Astrocyte (in vitro differentiated cells and primary cell): Measurements from ENCODE around the gene GCNA. TPM values are rescaled to one million over a fixed set of nuclear protein-coding genes. Genes with fewer than 3 reads are reported as not detected.

Source experiments
- DNase-seq: peaks from one replicate; pipeline ENCODE4 v3.0.0-alpha.2; 2010; ENCODE audit warnings: low read depth
- FAIRE-seq: peaks from 2 replicates; lab custom pipeline; 2011; peaks lifted over from hg19 to GRCh38; lab: Jason Lieb, UNC
- H2AFZ ChIP-seq: 2 replicates; pipeline ENCODE4 v1.6.0; 2012; ENCODE audit warnings: low read depth, low read length, inconsistent platforms
- H3K27ac ChIP-seq: 2 replicates; pipeline ENCODE4 v1.5.1; 2011; ENCODE audit warnings: low read depth, low read length, inconsistent platforms
- H3K27me3 ChIP-seq: 2 replicates; pipeline ENCODE4 v1.6.0; 2011; ENCODE audit warnings: low read length, inconsistent platforms; ENCODE audit not compliant: insufficient read depth
- H3K36me3 ChIP-seq: 2 replicates; pipeline ENCODE4 v1.5.1; 2011; ENCODE audit warnings: low read length, inconsistent platforms; ENCODE audit not compliant: insufficient read depth
- H3K4me1 ChIP-seq: 2 replicates; pipeline ENCODE4 v1.5.1; 2011; ENCODE audit warnings: low read length, inconsistent platforms; ENCODE audit not compliant: insufficient read depth
- H3K4me2 ChIP-seq: 2 replicates; pipeline ENCODE4 v1.6.0; 2012; ENCODE audit warnings: low read length, inconsistent platforms
- H3K4me3 ChIP-seq: 2 replicates; pipeline ENCODE4 v1.5.1; 2011; ENCODE audit warnings: low read depth, mild to moderate bottlenecking, low read length, inconsistent platforms; ENCODE audit not compliant: insufficient read depth
- H3K79me2 ChIP-seq: 2 replicates; pipeline ENCODE4 v1.6.0; 2012; ENCODE audit warnings: mild to moderate bottlenecking, low read length, inconsistent platforms; ENCODE audit not compliant: insufficient read depth
- H3K9ac ChIP-seq: 2 replicates; pipeline ENCODE4 v1.6.0; 2012; ENCODE audit warnings: mild to moderate bottlenecking, low read length, inconsistent platforms
- H3K9me3 ChIP-seq: 2 replicates; pipeline ENCODE4 v1.5.1; 2012; ENCODE audit warnings: low read depth, mild to moderate bottlenecking, low read length, inconsistent platforms; ENCODE audit not compliant: insufficient read depth
- H4K20me1 ChIP-seq: 2 replicates; pipeline ENCODE4 v1.6.0; 2012; ENCODE audit warnings: low read length, inconsistent platforms; ENCODE audit not compliant: insufficient read depth
- H3K27ac Mint-ChIP-seq: one replicate; pipeline ENCODE4 v1.8.0; 2021; ENCODE audit warnings: mild to moderate bottlenecking, mixed read lengths; ENCODE audit not compliant: unreplicated experiment
- H3K27me3 Mint-ChIP-seq: one replicate; pipeline ENCODE4 v1.8.0; 2021; ENCODE audit warnings: low read depth, mixed read lengths; ENCODE audit not compliant: unreplicated experiment
- H3K36me3 Mint-ChIP-seq: one replicate; pipeline ENCODE4 v1.8.0; 2021; ENCODE audit warnings: low read depth, mixed read lengths; ENCODE audit not compliant: unreplicated experiment
- H3K4me1 Mint-ChIP-seq: one replicate; pipeline ENCODE4 v1.8.0; 2021; ENCODE audit warnings: low read depth, mixed read lengths; ENCODE audit not compliant: unreplicated experiment
- H3K4me3 Mint-ChIP-seq: one replicate; pipeline ENCODE4 v1.8.0; 2021; ENCODE audit warnings: mild to moderate bottlenecking, moderate library complexity, mixed read lengths; ENCODE audit not compliant: unreplicated experiment
- H3K9me3 Mint-ChIP-seq: one replicate; pipeline ENCODE4 v1.8.0; 2021; ENCODE audit warnings: mild to moderate bottlenecking, mixed read lengths; ENCODE audit not compliant: unreplicated experiment
- EZH2 ChIP-seq: IDR thresholded peaks from 2 replicates; pipeline ENCODE4 v1.6.1; 2012; ENCODE audit warnings: mild to moderate bottlenecking, low read length, inconsistent platforms; ENCODE audit not compliant: insufficient read depth
- total RNA-seq: library from RNA; stranded (reverse); gene quantifications from 2 replicates; pipeline ENCODE4 v1.2.1, GENCODE V29; 2021
- TF ChIP-seq, protein P1 (sequence below): IDR thresholded peaks from 2 replicates; pipeline ENCODE4 v1.5.1; 2011; ENCODE audit warnings: low read depth, mild to moderate bottlenecking, inconsistent platforms, low read length, moderate library complexity; ENCODE audit not compliant: insufficient read depth

The GCNA gene
- total RNA-seq, 1 donor from 2014 or later, result 2.2 TPM

DNA sequence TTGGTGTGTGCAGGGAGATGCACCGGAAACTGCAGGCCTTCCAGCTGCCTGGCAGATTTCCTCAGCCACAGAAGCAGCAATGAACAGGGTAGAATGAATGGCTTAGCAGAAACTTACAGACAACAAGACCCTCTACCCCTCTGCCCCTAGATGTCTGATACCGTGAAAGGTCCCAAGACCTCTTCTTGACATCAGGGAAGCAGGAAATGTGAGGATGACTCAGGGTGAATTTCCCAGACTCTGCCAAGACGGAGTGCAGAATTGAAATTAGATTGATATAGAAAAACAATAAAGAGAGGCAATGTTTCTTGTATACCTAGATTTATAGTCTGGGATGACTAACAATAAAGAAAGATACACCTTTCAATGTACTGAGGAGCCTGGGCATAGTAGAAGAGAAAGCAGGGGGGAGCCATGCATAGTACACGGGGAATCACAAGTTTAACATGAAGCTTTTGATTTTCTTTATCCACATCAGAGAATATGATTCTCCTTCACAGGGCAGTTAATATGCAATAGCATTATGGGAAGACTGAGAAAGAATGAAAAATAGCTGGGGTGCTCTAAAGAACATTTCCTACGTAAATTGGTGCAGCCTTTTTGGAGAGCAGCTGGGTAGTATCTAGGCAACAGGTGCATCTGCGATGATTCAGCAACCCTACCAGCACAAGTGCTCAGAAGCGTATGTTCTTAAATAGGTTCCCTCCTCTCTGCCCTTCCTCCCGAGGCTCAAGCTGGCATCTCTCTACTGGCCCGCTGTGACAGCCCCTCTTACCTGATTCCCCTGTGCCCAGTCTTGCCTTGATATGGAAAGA lies 58.4 kb downstream of the GCNA start:
- no peaks in the 10 kb centered on the region for H4K20me1 ChIP-seq
- peaks cover 4% of the 10 kb centered on the region for H3K36me3 Mint-ChIP-seq
- H3K27ac Mint-ChIP-seq, result no peak overlapping the region
- no peak overlapping the region for H3K4me3 ChIP-seq
- TF ChIP-seq, protein P1, sequence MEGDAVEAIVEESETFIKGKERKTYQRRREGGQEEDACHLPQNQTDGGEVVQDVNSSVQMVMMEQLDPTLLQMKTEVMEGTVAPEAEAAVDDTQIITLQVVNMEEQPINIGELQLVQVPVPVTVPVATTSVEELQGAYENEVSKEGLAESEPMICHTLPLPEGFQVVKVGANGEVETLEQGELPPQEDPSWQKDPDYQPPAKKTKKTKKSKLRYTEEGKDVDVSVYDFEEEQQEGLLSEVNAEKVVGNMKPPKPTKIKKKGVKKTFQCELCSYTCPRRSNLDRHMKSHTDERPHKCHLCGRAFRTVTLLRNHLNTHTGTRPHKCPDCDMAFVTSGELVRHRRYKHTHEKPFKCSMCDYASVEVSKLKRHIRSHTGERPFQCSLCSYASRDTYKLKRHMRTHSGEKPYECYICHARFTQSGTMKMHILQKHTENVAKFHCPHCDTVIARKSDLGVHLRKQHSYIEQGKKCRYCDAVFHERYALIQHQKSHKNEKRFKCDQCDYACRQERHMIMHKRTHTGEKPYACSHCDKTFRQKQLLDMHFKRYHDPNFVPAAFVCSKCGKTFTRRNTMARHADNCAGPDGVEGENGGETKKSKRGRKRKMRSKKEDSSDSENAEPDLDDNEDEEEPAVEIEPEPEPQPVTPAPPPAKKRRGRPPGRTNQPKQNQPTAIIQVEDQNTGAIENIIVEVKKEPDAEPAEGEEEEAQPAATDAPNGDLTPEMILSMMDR, result no peak
- no peak for TF ChIP-seq EZH2
- H3K9ac ChIP-seq, result no peak overlapping the region
- peaks cover 10% of the 10 kb centered on the region for H3K4me1 ChIP-seq
- H3K4me3 Mint-ChIP-seq, result peak overlapping the region; percentile 62
- H3K79me2 ChIP-seq, result no peaks in the 10 kb centered on the region
- H3K4me1 Mint-ChIP-seq, result peaks cover 2% of the 10 kb centered on the region
- no peaks in the 10 kb centered on the region for H3K27me3 ChIP-seq
- H3K9me3 ChIP-seq, result no peaks in the 10 kb centered on the region
- no peak overlapping the region for H3K4me2 ChIP-seq
- DNase-seq (no peak), FAIRE-seq (no peak)
- no peaks in the 10 kb centered on the region for H3K9me3 Mint-ChIP-seq
- H3K27me3 Mint-ChIP-seq, result no peaks in the 10 kb centered on the region
- H2AFZ ChIP-seq, result no peak overlapping the region
- H3K36me3 ChIP-seq, result no peaks in the 10 kb centered on the region
- H3K27ac ChIP-seq, result no peak overlapping the region

DNA sequence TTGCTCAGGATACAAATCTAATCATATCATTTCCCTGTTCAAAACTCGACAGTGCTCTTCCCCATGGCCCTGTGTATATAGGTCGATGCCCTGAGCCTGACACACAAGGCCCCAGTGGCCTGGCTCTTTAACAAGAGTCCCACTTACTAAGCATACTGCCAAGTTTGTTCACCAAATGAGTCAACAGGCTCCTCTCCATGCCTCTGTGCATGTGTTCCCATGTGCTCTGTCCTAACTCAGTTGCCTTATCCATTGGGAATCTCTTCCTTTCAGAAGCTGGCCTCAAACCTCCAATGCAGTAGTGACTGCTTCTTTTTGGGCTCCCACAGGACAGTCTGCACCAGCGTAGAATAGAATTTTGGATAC lies 59.0 kb downstream of the GCNA start:
- Histone ChIP-seq H3K27ac (no peak overlapping the region), H4K20me1 (no peaks in the 10 kb centered on the region), H3K79me2 (no peaks in the 10 kb centered on the region), H3K9me3 (no peaks in the 10 kb centered on the region), H3K4me3 (no peak overlapping the region), H2AFZ (no peak overlapping the region), H3K4me1 (peaks cover 10% of the 10 kb centered on the region), H3K9ac (no peak overlapping the region), H3K4me2 (no peak overlapping the region), H3K36me3 (no peaks in the 10 kb centered on the region), H3K27me3 (no peaks in the 10 kb centered on the region)
- Mint-ChIP-seq H3K27ac (no peak overlapping the region), H3K4me1 (peaks cover 2% of the 10 kb centered on the region), H3K27me3 (no peaks in the 10 kb centered on the region), H3K9me3 (no peaks in the 10 kb centered on the region), H3K36me3 (peaks cover 4% of the 10 kb centered on the region), H3K4me3 (no peak overlapping the region)
- peak; percentile 10 for DNase-seq
- TF ChIP-seq, protein P1, result no peak
- TF ChIP-seq EZH2, result no peak
- FAIRE-seq, result no peak

DNA sequence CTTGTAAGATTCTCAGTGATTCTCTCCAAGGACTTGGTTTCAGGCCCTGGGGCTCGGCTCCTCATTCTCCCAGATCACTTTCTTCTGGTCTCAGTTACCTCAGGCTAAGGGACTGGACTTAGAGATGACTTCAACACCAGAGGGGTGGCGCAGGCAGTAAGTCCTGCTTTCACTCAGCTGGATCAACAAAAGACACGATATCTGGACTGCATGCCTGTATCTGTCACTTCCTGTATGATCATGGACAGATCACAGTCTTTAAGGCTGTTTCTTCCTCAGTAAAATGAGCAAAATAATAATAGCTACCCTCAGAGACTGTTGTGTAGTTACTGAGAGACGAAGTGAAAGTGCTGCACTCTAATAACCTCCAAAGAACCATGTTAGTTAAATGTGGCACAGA lies 59.6 kb downstream of the GCNA start:
- peak overlapping the region; percentile 73 for H3K4me2 ChIP-seq
- H3K27me3 ChIP-seq, result no peaks in the 10 kb centered on the region
- DNase-seq (peak; percentile 23), FAIRE-seq (peak; percentile 41)
- no peaks in the 10 kb centered on the region for H3K27me3 Mint-ChIP-seq
- no peak overlapping the region for H3K4me3 ChIP-seq
- no peak overlapping the region for H3K4me3 Mint-ChIP-seq
- H3K36me3 Mint-ChIP-seq, result peaks cover 2% of the 10 kb centered on the region
- peaks cover 2% of the 10 kb centered on the region for H3K4me1 Mint-ChIP-seq
- no peaks in the 10 kb centered on the region for H3K9me3 Mint-ChIP-seq
- no peak for TF ChIP-seq EZH2
- TF ChIP-seq, protein P1, result no peak
- peak overlapping the region; percentile 26 for H2AFZ ChIP-seq
- no peak overlapping the region for H3K9ac ChIP-seq
- no peaks in the 10 kb centered on the region for H4K20me1 ChIP-seq
- H3K36me3 ChIP-seq, result no peaks in the 10 kb centered on the region
- H3K27ac Mint-ChIP-seq, result no peak overlapping the region
- no peaks in the 10 kb centered on the region for H3K79me2 ChIP-seq
- H3K27ac ChIP-seq, result no peak overlapping the region
- peaks cover 10% of the 10 kb centered on the region for H3K4me1 ChIP-seq
- H3K9me3 ChIP-seq, result no peaks in the 10 kb centered on the region
